Neural cell (in vitro differentiated cells): ENCODE measurements around the gene SLC22A16. TPM values are rescaled to one million over a fixed set of nuclear protein-coding genes. Genes with fewer than 3 reads are reported as not detected.

Source experiments
- H2AFZ ChIP-seq: fragments of 200-600, 300-800 bp; sonication (generic), shearing (Covaris generic); 2 replicates; pipeline ENCODE4 v1.6.0; 2014; ENCODE audit warnings: low read depth, mild to moderate bottlenecking, antibody characterized with exemption, low read length, moderate library complexity
- H3F3A ChIP-seq: fragments of 200-600 bp; shearing (Covaris generic); 2 replicates; pipeline ENCODE4 v1.6.1; 2016; ENCODE audit warnings: mild to moderate bottlenecking, moderate library complexity, mixed read lengths, antibody characterized with exemption, low read length; ENCODE audit not compliant: insufficient read depth, poor library complexity, severe bottlenecking
- H3K27ac ChIP-seq: fragments of 200-600, 300-800 bp; sonication (generic), shearing (Covaris generic); 2 replicates; pipeline ENCODE4 v1.5.1; 2014; ENCODE audit warnings: mild to moderate bottlenecking, low read length, moderate library complexity
- H3K27me3 ChIP-seq: fragments of 300-800, 200-600 bp; sonication (generic), shearing (Covaris generic); 2 replicates; pipeline ENCODE4 v1.6.0; 2014; ENCODE audit warnings: mild to moderate bottlenecking, low read depth, low read length, moderate library complexity; ENCODE audit not compliant: insufficient read depth
- H3K36me3 ChIP-seq: fragments of 300-800, 200-600 bp; sonication (generic), shearing (Covaris generic); 2 replicates; pipeline ENCODE4 v1.5.1; 2014; ENCODE audit warnings: mild to moderate bottlenecking, antibody characterized with exemption, low read length, moderate library complexity; ENCODE audit not compliant: insufficient read depth
- H3K4me2 ChIP-seq: fragments of 300-800, 200-600 bp; sonication (generic), shearing (Covaris generic); 2 replicates; pipeline ENCODE4 v1.6.0; 2014; ENCODE audit warnings: mild to moderate bottlenecking, low read length
- H3K4me3 ChIP-seq: fragments of 300-800, 200-600 bp; sonication (generic), shearing (Covaris generic); 2 replicates; pipeline ENCODE4 v1.5.1; 2014; ENCODE audit warnings: mild to moderate bottlenecking, low read length, moderate library complexity
- H3K79me2 ChIP-seq: fragments of 200-600 bp; shearing (Covaris generic); replicated peaks from 2 replicates; pipeline ENCODE4 v1.6.0; 2014; ENCODE audit warnings: mild to moderate bottlenecking, low read length, moderate library complexity; ENCODE audit not compliant: insufficient read depth
- H3K9ac ChIP-seq: fragments of 300-800, 200-600 bp; sonication (generic), shearing (Covaris generic); 2 replicates; pipeline ENCODE4 v1.6.1; 2016; ENCODE audit warnings: mild to moderate bottlenecking, low read length, mixed read lengths
- H3K9me2 ChIP-seq: fragments of 200-600 bp; shearing (Covaris generic); 2 replicates; pipeline ENCODE4 v1.6.1; 2016; ENCODE audit warnings: mild to moderate bottlenecking, low read length, mixed read lengths; ENCODE audit not compliant: insufficient read depth
- H3K9me3 ChIP-seq: fragments of 200-600, 300-800 bp; sonication (generic), shearing (Covaris generic); 2 replicates; pipeline ENCODE4 v1.6.1; 2016; ENCODE audit warnings: mild to moderate bottlenecking, mixed run types, low read length, moderate library complexity, mixed read lengths
- H4K20me1 ChIP-seq: fragments of 200-600 bp; shearing (Covaris generic); 2 replicates; pipeline ENCODE4 v1.6.1; 2016; ENCODE audit warnings: mild to moderate bottlenecking, mixed run types; ENCODE audit not compliant: insufficient read depth
- EP300 ChIP-seq: fragments of 450-650 bp; conservative IDR thresholded peaks from 2 replicates; pipeline ENCODE4 v1.6.1; 2014; ENCODE audit warnings: antibody characterized with exemption, mild to moderate bottlenecking, moderate library complexity; ENCODE audit not compliant: poor library complexity, severe bottlenecking
- EZH2 ChIP-seq: fragments of 200-600, 300-800 bp; shearing (Covaris generic), sonication (generic); IDR thresholded peaks from 2 replicates; pipeline ENCODE4 v1.6.1; 2014; ENCODE audit warnings: antibody characterized with exemption, low read length, borderline replicate concordance, mild to moderate bottlenecking; ENCODE audit not compliant: insufficient read depth, poor library complexity, severe bottlenecking
- MXI1 ChIP-seq: fragments of 450-650 bp; conservative IDR thresholded peaks from 2 replicates; pipeline ENCODE4 v1.6.1; 2014; ENCODE audit warnings: antibody characterized with exemption, mild to moderate bottlenecking; ENCODE audit not compliant: poor library complexity, severe bottlenecking
- POLR2AphosphoS5 ChIP-seq: IDR thresholded peaks from 2 replicates; pipeline ENCODE4 v1.6.1; 2012
- RAD21 ChIP-seq: fragments of 450-650 bp; conservative IDR thresholded peaks from 2 replicates; pipeline ENCODE4 v1.6.1; 2014; ENCODE audit warnings: antibody characterized with exemption, mild to moderate bottlenecking, moderate library complexity
- SMC3 ChIP-seq: fragments of 450-650 bp; conservative IDR thresholded peaks from 2 replicates; pipeline ENCODE4 v1.6.1; 2014; ENCODE audit warnings: antibody characterized with exemption, mild to moderate bottlenecking, moderate library complexity; ENCODE audit not compliant: poor library complexity
- TAF1 ChIP-seq: IDR thresholded peaks from 2 replicates; pipeline ENCODE4 v1.6.1; 2012; ENCODE audit warnings: low read depth
- polyA plus RNA-seq: library from polyadenylated mRNA; depleted of rRNA; stranded (reverse); fragments of >200 nt; gene quantifications from 2 replicates; pipeline ENCODE4 v1.2.3, GENCODE V29; 2014
- TF ChIP-seq, protein P1 (sequence below): fragments of 450-650 bp; IDR thresholded peaks from 2 replicates; pipeline ENCODE4 v1.5.1; 2014; ENCODE audit warnings: antibody characterized with exemption, mild to moderate bottlenecking, moderate library complexity; ENCODE audit not compliant: poor library complexity, severe bottlenecking
- TF ChIP-seq, protein P2 (sequence below): IDR thresholded peaks from 2 replicates; pipeline ENCODE4 v1.6.1; 2012; ENCODE audit warnings: borderline replicate concordance

Gene SLC22A16
- polyA plus RNA-seq, 1 donor from 2014 or later = not detected

DNA sequence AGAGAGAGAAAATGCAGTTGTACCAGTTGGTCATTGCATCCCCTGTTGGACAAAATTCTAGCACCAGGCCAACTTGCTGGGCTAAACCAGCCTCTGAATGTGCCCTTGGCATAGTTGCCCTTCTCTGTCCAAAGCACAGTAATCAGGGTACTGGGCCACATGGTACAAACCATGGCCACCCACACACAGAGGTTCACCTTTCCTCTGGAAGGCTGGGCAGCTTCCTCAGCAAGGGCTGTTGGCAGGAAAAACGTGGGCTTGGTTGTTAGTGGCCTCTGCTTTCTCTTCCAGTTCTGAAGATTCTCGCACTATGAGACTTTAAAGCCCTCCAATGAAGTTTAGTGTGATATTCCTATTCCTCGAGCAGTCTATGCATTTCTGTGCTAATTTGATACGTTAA is 61.7 kb downstream of the SLC22A16 start:
- H3K4me3 ChIP-seq = no peak overlapping the region
- no peaks in the 10 kb centered on the region for H3K27me3 ChIP-seq
- TF ChIP-seq EP300 (no peak), SMC3 (no peak), RAD21 (no peak), POLR2AphosphoS5 (no peak), EZH2 (no peak)
- TF ChIP-seq, protein P1, sequence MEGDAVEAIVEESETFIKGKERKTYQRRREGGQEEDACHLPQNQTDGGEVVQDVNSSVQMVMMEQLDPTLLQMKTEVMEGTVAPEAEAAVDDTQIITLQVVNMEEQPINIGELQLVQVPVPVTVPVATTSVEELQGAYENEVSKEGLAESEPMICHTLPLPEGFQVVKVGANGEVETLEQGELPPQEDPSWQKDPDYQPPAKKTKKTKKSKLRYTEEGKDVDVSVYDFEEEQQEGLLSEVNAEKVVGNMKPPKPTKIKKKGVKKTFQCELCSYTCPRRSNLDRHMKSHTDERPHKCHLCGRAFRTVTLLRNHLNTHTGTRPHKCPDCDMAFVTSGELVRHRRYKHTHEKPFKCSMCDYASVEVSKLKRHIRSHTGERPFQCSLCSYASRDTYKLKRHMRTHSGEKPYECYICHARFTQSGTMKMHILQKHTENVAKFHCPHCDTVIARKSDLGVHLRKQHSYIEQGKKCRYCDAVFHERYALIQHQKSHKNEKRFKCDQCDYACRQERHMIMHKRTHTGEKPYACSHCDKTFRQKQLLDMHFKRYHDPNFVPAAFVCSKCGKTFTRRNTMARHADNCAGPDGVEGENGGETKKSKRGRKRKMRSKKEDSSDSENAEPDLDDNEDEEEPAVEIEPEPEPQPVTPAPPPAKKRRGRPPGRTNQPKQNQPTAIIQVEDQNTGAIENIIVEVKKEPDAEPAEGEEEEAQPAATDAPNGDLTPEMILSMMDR = no peak
- no peak overlapping the region for H3K4me2 ChIP-seq
- H2AFZ ChIP-seq = no peak overlapping the region
- H4K20me1 ChIP-seq = no peaks in the 10 kb centered on the region
- no peaks in the 10 kb centered on the region for H3K79me2 ChIP-seq
- H3F3A ChIP-seq = no peaks in the 10 kb centered on the region
- H3K9me3 ChIP-seq = no peaks in the 10 kb centered on the region
- no peak overlapping the region for H3K27ac ChIP-seq
- H3K36me3 ChIP-seq = no peaks in the 10 kb centered on the region
- no peak overlapping the region for H3K9ac ChIP-seq
- no peaks in the 10 kb centered on the region for H3K9me2 ChIP-seq

DNA sequence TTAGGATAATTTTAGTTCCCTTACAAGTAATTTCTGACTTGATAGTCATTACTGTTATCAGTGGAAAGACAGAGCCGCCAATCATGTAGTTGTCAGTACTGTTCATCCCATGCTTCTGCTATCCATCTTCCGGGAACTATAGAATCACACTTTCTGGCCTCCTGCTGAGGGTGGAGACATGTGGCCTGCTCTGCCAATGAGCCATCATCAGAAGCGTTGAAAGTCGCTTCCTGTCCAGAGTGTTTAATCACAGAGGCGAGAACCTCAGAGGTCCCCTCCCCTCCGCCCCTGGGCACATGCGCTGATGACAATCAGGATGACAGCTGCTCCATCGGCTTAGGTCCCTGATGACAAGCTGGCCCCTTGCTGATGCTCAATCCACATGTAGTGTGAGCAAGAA is 64.1 kb downstream of the SLC22A16 start:
- no peak overlapping the region for H3K4me2 ChIP-seq
- H3K27ac ChIP-seq = no peak overlapping the region
- H3K27me3 ChIP-seq = no peaks in the 10 kb centered on the region
- no peak overlapping the region for H2AFZ ChIP-seq
- H3K36me3 ChIP-seq = no peaks in the 10 kb centered on the region
- no peak for TF ChIP-seq EZH2
- TF ChIP-seq RAD21 = no peak
- TF ChIP-seq POLR2AphosphoS5 = no peak
- TF ChIP-seq, protein P2, sequence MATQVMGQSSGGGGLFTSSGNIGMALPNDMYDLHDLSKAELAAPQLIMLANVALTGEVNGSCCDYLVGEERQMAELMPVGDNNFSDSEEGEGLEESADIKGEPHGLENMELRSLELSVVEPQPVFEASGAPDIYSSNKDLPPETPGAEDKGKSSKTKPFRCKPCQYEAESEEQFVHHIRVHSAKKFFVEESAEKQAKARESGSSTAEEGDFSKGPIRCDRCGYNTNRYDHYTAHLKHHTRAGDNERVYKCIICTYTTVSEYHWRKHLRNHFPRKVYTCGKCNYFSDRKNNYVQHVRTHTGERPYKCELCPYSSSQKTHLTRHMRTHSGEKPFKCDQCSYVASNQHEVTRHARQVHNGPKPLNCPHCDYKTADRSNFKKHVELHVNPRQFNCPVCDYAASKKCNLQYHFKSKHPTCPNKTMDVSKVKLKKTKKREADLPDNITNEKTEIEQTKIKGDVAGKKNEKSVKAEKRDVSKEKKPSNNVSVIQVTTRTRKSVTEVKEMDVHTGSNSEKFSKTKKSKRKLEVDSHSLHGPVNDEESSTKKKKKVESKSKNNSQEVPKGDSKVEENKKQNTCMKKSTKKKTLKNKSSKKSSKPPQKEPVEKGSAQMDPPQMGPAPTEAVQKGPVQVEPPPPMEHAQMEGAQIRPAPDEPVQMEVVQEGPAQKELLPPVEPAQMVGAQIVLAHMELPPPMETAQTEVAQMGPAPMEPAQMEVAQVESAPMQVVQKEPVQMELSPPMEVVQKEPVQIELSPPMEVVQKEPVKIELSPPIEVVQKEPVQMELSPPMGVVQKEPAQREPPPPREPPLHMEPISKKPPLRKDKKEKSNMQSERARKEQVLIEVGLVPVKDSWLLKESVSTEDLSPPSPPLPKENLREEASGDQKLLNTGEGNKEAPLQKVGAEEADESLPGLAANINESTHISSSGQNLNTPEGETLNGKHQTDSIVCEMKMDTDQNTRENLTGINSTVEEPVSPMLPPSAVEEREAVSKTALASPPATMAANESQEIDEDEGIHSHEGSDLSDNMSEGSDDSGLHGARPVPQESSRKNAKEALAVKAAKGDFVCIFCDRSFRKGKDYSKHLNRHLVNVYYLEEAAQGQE = no peak
- no peak for TF ChIP-seq TAF1
- TF ChIP-seq, protein P1 = no peak
- TF ChIP-seq EP300 = no peak
- no peak for TF ChIP-seq SMC3
- TF ChIP-seq MXI1 = no peak
- no peak overlapping the region for H3K9ac ChIP-seq
- no peak overlapping the region for H3K4me3 ChIP-seq
- H4K20me1 ChIP-seq = no peaks in the 10 kb centered on the region
- H3F3A ChIP-seq = no peaks in the 10 kb centered on the region
- H3K79me2 ChIP-seq = no peaks in the 10 kb centered on the region
- H3K9me2 ChIP-seq = no peaks in the 10 kb centered on the region
- H3K9me3 ChIP-seq = no peaks in the 10 kb centered on the region
